ENCODE measurements around the gene LETMD1.
"Not testable (repeated sequence)": the region's sequence is repeated elsewhere in the genome, so short reads cannot be mapped to it uniquely, and the experiment has no call there.

Gene LETMD1, protein sequence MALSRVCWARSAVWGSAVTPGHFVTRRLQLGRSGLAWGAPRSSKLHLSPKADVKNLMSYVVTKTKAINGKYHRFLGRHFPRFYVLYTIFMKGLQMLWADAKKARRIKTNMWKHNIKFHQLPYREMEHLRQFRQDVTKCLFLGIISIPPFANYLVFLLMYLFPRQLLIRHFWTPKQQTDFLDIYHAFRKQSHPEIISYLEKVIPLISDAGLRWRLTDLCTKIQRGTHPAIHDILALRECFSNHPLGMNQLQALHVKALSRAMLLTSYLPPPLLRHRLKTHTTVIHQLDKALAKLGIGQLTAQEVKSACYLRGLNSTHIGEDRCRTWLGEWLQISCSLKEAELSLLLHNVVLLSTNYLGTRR

DNA sequence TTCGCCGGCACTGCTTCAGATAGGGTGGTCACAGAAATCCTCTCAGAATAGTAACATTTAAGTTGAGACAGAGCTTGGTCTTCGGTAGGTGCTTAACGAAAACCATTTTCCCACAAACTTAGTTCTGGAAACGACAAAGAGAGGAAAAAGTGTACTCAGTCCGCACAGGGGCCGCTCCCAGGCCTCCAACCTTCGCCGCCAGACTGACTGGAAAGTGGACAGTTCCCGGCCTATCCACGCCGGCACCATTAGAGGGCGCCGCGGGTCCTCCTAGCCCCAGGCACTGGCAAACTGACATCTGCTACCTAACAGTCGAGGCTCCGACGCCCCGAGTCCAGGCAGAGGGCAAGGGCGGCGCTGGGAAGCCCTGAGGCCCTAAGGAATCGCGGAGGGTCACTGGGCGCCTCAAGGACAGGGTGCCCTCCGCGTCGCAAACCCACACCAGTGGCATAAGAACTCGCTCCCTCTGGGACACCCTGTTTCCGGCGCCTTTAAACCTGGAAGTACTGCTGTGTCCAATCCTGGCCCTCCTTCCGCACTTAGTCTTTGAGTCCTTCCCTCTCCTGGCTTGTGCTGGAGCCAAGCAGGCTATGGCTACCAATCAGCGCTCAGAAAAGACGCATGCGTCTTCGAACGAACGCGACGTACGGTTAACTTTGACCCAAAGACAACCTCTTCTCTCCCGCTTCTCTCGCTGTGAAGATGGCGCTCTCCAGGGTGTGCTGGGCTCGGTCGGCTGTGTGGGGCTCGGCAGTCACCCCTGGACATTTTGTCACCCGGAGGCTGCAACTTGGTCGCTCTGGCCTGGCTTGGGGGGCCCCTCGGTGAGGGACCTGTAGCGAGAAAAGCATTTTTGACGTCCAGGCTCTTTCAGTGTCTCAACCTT, at the start of gene LETMD1:
LETMD1 (plus strand) TSS at position 673 of the 886 bp plus-strand sequence; CDS start at position 703, 30 bp downstream.
- peak; percentile 99 for DNase-seq (ENCODE audit: low read depth)

DNA sequence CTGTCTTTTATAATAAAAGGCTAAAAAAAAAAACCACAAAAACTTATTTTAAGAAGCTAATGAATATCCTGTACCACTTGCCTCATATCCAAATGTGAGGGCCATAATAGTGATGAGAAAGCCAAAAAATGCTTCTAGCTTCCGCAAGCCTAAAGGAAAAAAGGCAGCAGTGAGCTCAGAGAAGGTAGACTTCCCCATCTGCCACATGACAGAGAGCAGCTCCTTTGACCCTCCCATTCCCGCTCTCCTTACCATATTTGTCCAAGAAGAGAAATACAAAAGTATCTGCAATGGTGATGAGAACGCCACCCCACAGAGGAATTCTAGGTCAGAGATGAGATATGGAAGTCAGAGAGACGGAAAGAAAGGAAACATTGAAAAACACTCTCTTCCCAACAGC, 49.0 kb upstream of the LETMD1 start:
- DNase-seq (ENCODE audit: low read depth), result no peak

DNA sequence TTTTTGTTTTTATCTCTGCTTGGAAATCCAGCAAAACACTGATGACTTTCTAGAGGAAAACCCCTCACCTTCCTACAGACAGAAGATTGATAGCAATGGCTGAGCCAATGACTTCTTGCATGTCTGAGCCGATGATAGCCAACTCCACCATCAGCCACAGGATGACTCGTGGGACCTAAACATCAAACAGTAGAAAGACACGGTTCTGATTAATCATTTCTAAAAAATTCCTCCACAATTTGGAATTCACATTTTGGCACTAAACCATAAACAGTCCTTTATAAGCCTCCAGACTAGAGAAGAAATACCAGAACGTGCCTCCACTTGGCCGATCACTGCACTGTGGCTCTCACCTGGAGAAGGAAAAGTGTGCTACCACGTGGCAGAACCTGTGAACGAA, 47.9 kb upstream of the LETMD1 start:
- DNase-seq (ENCODE audit: low read depth), result peak; percentile 79

DNA sequence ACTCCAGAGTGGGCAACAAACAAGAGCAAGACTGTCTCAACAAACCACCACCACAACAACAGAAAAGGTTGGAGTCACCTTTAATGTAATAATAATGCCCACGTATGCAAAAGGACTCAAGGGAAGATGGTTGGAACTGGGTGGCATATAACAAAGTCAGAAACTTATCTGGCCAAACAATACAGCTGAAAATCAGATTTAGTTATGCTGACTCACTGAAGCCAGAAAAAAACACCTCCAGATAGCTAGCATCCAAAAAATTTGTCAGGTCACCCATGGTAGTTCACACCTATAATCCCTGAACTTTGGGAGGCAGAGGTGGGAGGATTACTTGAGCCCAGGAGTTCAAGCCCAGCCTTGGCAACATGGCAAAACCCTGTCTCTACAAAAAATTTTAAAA, 46.3 kb upstream of the LETMD1 start:
- no peak for DNase-seq (ENCODE audit: low read depth)

DNA sequence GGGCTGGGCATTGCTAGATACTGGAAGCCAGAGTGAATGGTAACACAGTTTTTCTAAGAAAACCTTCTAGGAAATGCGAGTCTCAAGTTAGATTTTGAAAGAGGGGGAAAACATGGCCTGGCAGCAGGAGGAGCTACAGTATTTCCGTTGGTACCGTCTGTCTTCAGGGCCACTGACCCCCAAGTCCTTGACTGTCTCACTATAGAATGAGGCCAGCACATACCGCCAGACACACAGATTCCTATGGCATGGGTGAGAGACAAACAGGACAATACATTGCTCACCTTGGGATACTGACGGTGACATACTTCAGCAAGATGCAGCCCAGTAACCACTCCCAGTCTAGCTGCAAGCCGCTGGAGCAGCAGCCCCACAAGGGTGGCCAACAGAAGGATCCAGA, 43.6 kb upstream of the LETMD1 start:
- DNase-seq (ENCODE audit: low read depth), result no peak

DNA sequence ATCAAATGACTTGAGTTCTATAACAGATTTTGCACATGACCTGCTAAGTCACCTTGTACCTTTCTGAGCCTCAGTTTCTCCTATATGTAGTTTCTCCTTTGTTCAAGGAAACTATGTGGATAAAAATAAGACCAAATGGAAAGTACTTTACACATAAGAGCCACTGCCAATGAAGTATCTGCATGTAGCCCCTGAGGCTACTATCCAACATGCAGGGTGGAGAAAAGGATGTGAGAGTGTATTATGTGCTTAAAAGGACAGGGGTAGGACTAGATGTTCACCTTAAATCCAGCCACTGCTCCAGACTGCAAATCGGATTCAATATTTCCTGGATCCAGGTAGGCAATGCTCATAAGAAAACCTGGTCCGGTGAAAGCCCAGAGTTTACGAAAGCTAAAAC, 43.1 kb upstream of the LETMD1 start:
- no peak for DNase-seq (ENCODE audit: low read depth)

DNA sequence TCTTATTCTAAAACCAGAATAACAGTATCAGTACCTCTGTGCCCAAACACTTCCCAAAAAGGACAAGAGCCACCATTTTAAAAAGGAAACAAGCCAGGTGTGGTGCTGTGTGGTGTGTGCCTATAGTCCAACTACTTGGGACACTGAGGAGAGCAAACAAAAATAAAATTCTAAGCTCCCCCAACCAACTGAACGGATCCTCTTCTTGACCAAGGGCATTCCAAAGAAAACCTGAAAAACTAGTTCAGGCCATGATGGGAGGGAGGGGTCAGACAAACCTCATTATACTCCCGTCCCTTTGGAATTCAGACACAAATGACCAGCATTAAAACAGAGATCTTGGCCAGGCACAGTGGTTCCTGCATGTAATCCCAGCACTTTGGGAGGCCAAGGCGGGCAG, 42.5 kb upstream of the LETMD1 start:
- no peak for DNase-seq (ENCODE audit: low read depth)

DNA sequence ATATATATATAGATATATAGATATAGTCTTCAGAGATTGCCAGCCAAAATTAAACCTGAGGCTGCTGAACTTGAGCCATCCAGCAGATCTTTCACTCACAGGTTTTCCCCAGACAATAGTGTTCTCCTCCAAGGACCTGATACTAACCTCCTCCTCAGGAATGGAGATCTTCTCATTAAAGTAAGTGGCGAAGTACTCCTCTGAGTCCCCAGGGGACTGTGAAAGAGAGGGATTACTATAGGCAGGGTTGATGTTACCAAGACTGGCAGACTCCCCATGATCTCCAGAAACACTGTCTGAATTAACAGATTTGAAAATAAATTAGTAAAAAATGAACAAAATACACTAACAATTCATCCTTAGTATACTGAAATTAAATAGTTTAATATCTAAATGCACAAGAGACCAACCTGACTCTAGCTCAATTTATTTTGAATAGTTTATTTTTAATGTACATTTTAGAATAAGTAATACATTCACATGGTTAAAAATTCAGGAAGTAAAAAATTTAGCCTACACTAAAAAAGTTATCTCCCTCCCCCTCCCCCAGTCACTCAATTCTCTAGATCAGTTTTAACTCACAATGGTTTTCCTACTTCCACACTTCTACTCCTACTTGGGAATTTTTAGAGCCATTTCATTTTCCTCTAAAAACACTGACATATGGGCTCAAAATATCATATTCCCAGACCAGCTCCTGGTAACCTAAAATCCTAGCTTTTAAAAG, 39.6 kb upstream of the LETMD1 start:
- no peak for DNase-seq (ENCODE audit: low read depth)

DNA sequence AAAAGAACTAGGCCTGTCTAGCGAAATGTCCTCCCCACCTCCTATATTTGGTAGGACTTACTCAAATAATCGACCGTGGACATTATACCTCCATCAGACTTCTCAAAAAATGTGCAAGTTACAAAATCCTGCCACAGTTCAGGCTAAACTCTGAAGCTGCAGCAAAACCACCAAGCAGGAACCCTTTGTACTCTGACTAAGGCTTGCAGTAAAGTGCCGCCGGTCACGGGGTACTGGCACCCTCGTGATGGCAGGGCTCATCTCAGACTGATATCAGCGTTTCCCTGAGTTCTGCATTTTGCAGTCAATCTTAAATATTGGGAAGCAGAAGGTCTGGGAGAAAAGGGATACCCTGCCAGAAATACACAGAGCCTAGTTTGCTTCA, 39.1 kb upstream of the LETMD1 start:
- no peak for DNase-seq (ENCODE audit: low read depth)

DNA sequence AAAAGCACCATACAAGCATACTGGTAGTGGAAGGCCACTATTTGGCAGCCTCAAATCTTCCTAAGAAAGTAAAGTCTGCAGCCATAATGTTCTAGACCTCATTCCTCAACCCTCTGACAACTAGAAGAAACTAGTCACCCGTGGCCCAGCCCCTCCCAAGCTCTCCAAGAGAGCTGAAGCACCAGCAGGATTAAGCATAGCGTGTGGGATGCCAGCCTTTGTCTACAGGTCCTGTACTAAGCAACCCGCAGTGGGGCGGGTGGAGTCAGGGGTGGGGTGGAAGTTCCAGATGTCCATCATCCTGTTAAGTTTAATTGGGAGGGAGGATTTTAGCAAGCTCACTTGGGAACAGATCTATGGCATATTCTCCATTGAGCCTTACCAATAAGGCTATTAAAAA, 36.2 kb upstream of the LETMD1 start:
- DNase-seq (ENCODE audit: low read depth), result no peak

DNA sequence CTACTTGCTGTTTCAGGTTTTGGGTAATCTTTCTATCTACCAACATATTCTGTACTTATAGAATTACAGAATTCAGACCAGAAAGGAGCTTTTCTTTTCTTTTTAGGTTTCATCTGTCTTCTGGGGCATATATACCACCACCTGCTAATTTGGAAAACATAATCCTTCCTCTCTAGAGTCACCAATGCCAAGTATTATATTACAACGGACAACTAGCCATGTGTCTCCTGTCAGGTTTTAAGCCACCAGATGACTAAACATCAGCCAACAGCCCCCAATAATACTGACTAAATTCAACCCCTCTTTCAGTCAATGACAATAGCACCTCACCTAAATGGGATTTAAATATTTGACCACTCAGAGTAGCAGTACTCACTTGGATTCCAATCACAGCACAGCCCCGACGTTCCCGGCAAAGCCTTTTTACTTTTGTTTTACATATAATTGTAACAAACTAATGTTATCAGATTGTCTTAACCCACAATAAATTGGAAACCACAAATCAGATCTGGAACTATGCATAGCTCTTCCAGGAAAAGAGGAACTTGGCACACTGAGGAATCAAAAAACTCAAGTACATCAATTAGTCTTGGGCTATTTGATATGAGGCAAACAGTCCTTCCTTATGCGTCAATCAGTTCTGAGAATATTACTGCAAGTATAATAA, 35.4 kb upstream of the LETMD1 start:
- no peak for DNase-seq (ENCODE audit: low read depth)

DNA sequence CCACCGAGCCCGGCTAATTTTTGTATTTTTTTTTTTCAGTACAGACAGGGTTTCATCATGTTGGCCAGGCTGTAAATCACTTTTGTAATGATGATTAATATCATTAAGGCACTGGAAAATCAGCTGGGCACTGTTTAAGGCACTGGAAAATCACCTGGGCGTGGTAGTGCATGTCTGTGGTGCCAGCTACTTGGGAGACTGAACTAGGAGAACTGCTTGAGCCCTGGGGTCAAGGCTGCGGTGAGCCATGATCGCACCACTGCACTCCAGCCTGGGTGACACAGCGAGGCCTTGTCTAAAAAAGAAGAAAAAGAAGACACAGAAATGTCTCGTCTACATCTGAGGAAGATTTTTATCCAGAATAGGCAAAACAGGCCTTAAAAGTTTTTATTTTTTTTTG, 34.7 kb upstream of the LETMD1 start:
- no peak for DNase-seq (ENCODE audit: low read depth)

DNA sequence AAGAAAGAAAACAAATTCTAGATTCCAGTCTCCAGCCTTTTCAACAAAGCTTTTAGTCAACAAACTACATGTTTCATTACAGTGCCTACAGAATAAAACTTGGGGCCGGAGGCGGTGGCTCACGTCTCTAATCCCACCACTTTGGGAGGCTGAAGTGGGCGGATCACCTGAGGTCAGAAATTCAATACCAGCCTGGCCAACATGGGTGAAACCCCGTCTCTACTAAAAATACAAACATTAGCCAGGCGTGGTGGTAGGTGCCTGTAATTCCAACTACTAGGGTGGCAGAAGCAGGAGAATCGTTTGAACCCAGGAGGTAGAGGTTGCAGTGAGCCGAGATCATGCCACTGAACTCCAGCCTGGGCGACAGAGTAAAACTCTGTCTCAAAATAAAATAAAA, 33.7 kb upstream of the LETMD1 start:
- not testable (repeated sequence) for DNase-seq (ENCODE audit: low read depth)

DNA sequence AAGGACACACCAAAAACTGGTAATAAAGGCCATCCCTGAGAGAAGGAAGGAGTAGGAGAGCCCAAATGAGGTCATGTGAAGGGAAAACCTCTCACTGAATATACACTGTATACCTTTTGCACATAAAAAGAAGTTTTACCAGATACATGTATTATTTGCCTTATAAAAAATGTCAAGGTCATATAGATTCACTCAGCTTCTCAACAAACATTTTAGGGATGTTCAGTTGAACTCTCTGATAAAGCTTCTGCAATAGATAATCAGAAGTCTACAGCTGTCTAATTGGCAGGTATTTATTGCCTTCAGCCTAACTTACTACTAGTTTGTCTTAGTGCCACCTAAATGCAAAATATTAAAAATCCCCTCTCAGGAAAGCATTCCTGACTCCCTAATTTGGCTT, 30.7 kb upstream of the LETMD1 start:
- no peak for DNase-seq (ENCODE audit: low read depth)

DNA sequence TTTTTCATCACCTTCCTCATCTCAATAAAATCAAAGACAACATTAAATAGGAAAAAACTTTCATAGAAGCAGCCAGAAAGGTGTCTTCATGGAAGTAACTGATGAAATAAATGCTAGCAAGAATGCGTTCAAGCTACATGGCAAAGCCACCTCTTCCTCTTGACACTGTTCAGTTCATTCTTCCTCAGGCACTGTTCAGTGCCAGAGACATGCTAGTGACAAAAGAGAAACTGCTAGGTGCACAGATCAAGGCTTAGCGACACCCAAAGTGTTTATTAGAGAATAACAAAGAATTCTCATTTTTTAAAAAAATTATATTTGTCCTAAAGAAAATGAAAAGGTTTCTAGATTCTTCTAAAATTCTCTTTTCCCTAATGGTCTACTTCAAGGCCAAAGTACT, 29.2 kb upstream of the LETMD1 start:
- no peak for DNase-seq (ENCODE audit: low read depth)

DNA sequence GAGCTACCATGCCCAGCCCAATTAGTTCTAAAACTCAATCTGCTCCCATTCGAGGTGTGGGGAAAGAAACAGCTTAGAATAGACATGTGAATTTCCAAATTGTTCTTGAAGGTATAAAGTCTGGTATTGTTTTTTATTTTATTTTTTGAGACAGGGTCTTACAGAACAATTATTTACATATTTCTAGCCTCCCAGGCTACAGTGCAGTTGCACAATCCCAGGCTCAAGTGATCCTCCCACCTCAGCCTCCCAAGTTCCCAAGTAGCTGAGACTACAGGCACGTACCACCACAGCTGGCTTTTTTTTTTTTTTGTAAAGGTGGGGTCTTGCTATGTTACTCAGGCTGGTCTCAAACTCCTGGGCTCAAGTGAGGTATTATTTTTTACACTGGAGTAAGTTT, 28.2 kb upstream of the LETMD1 start:
- no peak for DNase-seq (ENCODE audit: low read depth)

DNA sequence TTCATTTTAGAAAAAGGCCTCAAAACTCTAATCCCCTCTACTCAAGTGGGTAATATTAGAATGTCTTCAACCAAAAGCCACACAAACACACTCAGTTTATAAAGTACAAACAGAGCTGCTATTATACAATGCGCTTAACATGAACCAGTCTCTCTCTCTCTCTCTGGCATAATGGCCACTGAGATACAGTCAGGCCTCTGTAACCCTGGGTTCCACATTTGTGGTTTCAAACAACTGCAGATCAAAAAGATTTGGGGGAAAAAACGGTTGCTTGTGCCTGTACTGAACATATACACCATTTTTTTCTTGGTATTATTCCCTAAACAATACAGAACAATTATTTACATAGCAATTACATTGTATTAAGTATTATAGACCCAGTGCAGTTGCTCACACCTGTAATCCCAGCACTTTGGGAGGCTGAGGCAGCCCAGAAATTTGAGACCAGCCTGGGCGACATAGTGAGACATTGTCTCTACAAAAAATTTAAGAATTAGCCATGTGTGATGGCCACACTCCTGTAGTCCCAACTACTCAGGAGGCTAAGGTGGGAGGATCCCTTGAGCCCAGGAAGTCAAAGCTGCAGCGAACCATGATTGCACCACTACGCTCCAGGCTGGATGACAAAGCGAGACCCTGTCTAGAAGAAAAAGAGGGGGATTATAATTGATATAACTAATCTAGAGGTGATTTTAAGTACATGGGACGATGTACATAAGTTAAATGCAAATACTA, 27.5 kb upstream of the LETMD1 start:
- no peak for DNase-seq (ENCODE audit: low read depth)

DNA sequence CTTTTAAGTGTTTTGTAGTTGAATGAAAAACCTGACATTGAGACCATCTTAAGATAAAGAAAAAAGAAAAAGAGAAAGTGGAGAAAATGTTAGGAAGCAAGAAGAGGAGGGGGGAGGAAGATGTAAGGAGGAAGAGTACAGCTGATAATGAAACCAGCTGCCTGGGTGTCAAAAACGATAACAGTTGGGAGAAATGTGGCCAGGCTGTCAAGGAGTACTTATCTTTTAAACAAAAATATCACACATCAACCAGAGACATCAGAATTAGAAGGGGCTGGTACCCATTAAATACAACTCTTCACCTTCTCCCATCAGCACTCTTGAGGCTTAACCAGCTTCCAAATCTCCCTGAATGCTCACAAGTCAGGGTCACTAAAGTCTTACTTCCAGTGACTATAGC, 26.4 kb upstream of the LETMD1 start:
- DNase-seq (ENCODE audit: low read depth), result no peak

DNA sequence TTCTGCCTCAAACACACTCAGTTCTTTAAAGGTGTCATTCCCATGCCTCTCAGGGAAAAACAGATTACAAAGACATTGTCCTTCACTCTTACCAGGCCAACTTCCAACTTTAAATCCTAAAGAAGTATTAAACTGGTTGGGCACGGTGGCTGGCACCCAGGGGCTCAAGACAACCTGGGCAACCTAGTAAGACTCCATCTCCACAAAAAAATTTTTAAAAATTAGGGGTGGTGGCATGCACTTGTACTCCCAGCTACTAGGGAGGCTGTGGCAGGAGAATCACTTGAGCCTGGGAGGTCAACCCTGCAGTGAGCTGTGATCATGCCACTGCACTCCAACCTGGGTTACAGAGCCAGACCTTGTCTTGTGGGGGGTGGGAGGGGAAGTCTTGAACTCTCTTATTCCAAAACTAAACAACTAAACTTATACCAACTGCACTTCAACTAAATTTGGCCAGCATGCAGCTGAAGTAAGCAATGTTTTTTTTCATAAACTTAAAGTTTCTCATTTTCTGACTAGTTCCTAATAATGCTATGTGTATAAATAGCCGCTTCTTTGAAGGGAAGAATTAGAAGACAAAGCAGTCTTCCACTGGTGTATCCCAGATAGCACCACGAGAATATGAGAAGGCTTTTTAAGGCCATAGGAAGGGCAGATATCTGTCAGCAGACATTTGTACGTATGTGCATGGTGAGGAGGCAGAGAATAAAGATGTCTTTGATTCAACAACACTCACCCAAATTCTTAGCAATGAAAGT, 24.3 kb upstream of the LETMD1 start:
- no peak for DNase-seq (ENCODE audit: low read depth)

DNA sequence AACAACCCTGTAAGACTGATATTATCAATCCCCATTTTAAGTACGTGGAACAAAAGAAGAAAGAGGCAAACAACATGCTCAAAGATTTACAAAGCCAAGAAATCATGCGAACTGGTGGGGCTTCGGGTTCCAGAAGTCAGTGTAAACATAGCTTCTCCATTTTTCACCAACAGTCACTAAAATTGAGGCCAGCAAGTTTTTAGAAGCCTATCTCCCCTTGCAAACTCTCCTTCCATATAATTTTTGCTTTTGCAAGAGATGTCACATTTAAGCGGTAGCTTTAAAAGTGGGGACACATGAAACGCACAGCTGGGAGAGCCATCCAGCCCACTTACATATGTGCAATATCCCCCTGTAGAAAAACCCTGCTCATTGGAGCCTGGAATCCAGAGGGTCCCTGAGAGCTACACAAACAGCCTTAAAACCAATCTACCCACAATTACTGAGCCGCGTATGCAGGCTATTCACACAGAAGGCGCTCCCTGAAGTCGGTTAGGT, 22.7 kb upstream of the LETMD1 start:
- no peak for DNase-seq (ENCODE audit: low read depth)

Measured in EH (cell line).